Measurements from ENCODE around the gene VPS13C.

The VPS13C gene

GRCh38 chr15:61812476-61812875, 247.8 kb downstream of the VPS13C start:
- no peak overlapping the region for H3K9ac ChIP-seq (ENCODE audit: low read depth, low read length, poor library complexity, severe bottlenecking)
- TF ChIP-seq CTCF (conservative IDR thresholded peaks at IDR 0.05; ENCODE audit: low read length) (no peak), EZH2phosphoT487 (IDR thresholded peaks at IDR 0.05; ENCODE audit: borderline replicate concordance) (no peak)
- H3K79me2 ChIP-seq (ENCODE audit: insufficient read depth, low read length) = no peaks in the 10 kb centered on the region
- H3K9me3 ChIP-seq (ENCODE audit: insufficient read depth, low read depth, low read length) = no peaks in the 10 kb centered on the region
- H3K4me3 ChIP-seq (ENCODE audit: low read length, poor library complexity, severe bottlenecking) = no peak overlapping the region
- H4K20me1 ChIP-seq (ENCODE audit: insufficient read depth, low read length, poor library complexity, severe bottlenecking) = no peaks in the 10 kb centered on the region
- H3K27me3 ChIP-seq (ENCODE audit: insufficient read depth, low read length, poor library complexity, severe bottlenecking) = no peaks in the 10 kb centered on the region
- no peaks in the 10 kb centered on the region for H3F3A ChIP-seq (ENCODE audit: low read depth)
- no peak overlapping the region for H3K4me2 ChIP-seq (ENCODE audit: low read depth, low read length, poor library complexity, severe bottlenecking)
- no peaks in the 10 kb centered on the region for H3K4me1 ChIP-seq (ENCODE audit: insufficient read depth, low read length, poor library complexity, severe bottlenecking)
- H3K9me2 ChIP-seq (replicated peaks; ENCODE audit: low read depth, low read length) = no peaks in the 10 kb centered on the region
- no peak overlapping the region for H2AFZ ChIP-seq (ENCODE audit: low read length)
- no peaks in the 10 kb centered on the region for H3K36me3 ChIP-seq (ENCODE audit: insufficient read depth, low read length)

GRCh38 chr15:61811952-61812351, 248.3 kb downstream of the VPS13C start:
- no peaks in the 10 kb centered on the region for H3K79me2 ChIP-seq (ENCODE audit: insufficient read depth, low read length)
- no peak overlapping the region for H2AFZ ChIP-seq (ENCODE audit: low read length)
- H3K4me1 ChIP-seq (ENCODE audit: insufficient read depth, low read length, poor library complexity, severe bottlenecking) = no peaks in the 10 kb centered on the region
- H3F3A ChIP-seq (ENCODE audit: low read depth) = no peaks in the 10 kb centered on the region
- H3K36me3 ChIP-seq (ENCODE audit: insufficient read depth, low read length) = no peaks in the 10 kb centered on the region
- no peaks in the 10 kb centered on the region for H4K20me1 ChIP-seq (ENCODE audit: insufficient read depth, low read length, poor library complexity, severe bottlenecking)
- no peak overlapping the region for H3K4me3 ChIP-seq (ENCODE audit: low read length, poor library complexity, severe bottlenecking)
- no peak overlapping the region for H3K4me2 ChIP-seq (ENCODE audit: low read depth, low read length, poor library complexity, severe bottlenecking)
- TF ChIP-seq EZH2phosphoT487 (IDR thresholded peaks at IDR 0.05; ENCODE audit: borderline replicate concordance) = no peak
- TF ChIP-seq CTCF (conservative IDR thresholded peaks at IDR 0.05; ENCODE audit: low read length) = no peak
- no peaks in the 10 kb centered on the region for H3K27me3 ChIP-seq (ENCODE audit: insufficient read depth, low read length, poor library complexity, severe bottlenecking)
- H3K9me3 ChIP-seq (ENCODE audit: insufficient read depth, low read depth, low read length) = no peaks in the 10 kb centered on the region
- H3K9ac ChIP-seq (ENCODE audit: low read depth, low read length, poor library complexity, severe bottlenecking) = no peak overlapping the region
- H3K9me2 ChIP-seq (replicated peaks; ENCODE audit: low read depth, low read length) = no peaks in the 10 kb centered on the region

- H3K4me1 ChIP-seq (ENCODE audit: insufficient read depth, low read length, poor library complexity, severe bottlenecking) = no peaks in the 10 kb centered on the region
- no peak overlapping the region for H3K4me2 ChIP-seq (ENCODE audit: low read depth, low read length, poor library complexity, severe bottlenecking)
- H3K36me3 ChIP-seq (ENCODE audit: insufficient read depth, low read length) = no peaks in the 10 kb centered on the region
- TF ChIP-seq CTCF (conservative IDR thresholded peaks at IDR 0.05; ENCODE audit: low read length) (no peak), EZH2phosphoT487 (IDR thresholded peaks at IDR 0.05; ENCODE audit: borderline replicate concordance) (no peak)
- H3K79me2 ChIP-seq (ENCODE audit: insufficient read depth, low read length) = no peaks in the 10 kb centered on the region
- H3K9me3 ChIP-seq (ENCODE audit: insufficient read depth, low read depth, low read length) = no peaks in the 10 kb centered on the region
- H3K9ac ChIP-seq (ENCODE audit: low read depth, low read length, poor library complexity, severe bottlenecking) = no peak overlapping the region
- H4K20me1 ChIP-seq (ENCODE audit: insufficient read depth, low read length, poor library complexity, severe bottlenecking) = no peaks in the 10 kb centered on the region
- no peaks in the 10 kb centered on the region for H3F3A ChIP-seq (ENCODE audit: low read depth)
- H2AFZ ChIP-seq (ENCODE audit: low read length) = no peak overlapping the region
- no peaks in the 10 kb centered on the region for H3K9me2 ChIP-seq (replicated peaks; ENCODE audit: low read depth, low read length)
- no peaks in the 10 kb centered on the region for H3K27me3 ChIP-seq (ENCODE audit: insufficient read depth, low read length, poor library complexity, severe bottlenecking)
- H3K4me3 ChIP-seq (ENCODE audit: low read length, poor library complexity, severe bottlenecking) = no peak overlapping the region
Measured at GRCh38 chr15:61809216-61809615, 251.0 kb downstream of the VPS13C start.
